Measurements from ENCODE around the gene PCDHGB5. TPM values are rescaled to one million over a fixed set of nuclear protein-coding genes. Genes with fewer than 3 reads are reported as not detected.

Gene PCDHGB5
- total RNA-seq, 1 donor from 2014 or later: 4.0 TPM

GRCh38 chr5:141419074-141419880 lies 21.5 kb downstream of the PCDHGB5 start:
- Mint-ChIP-seq H3K9me3 (ENCODE audit: low read depth) (peaks cover 52% of the 10 kb centered on the region), H3K27me3 (no peaks in the 10 kb centered on the region), H3K27ac (peak overlapping the region; percentile 91), H3K36me3 (ENCODE audit: insufficient read depth) (peaks cover 67% of the 10 kb centered on the region), H3K4me3 (ENCODE audit: low read depth) (no peak overlapping the region), H3K4me1 (ENCODE audit: low read depth) (no peaks in the 10 kb centered on the region)
- DNase-seq (ENCODE audit: low spot score, unreplicated experiment): no peak
- TF ChIP-seq CTCF (IDR thresholded peaks at IDR 0.05; ENCODE audit: unreplicated experiment): no peak

DNA sequence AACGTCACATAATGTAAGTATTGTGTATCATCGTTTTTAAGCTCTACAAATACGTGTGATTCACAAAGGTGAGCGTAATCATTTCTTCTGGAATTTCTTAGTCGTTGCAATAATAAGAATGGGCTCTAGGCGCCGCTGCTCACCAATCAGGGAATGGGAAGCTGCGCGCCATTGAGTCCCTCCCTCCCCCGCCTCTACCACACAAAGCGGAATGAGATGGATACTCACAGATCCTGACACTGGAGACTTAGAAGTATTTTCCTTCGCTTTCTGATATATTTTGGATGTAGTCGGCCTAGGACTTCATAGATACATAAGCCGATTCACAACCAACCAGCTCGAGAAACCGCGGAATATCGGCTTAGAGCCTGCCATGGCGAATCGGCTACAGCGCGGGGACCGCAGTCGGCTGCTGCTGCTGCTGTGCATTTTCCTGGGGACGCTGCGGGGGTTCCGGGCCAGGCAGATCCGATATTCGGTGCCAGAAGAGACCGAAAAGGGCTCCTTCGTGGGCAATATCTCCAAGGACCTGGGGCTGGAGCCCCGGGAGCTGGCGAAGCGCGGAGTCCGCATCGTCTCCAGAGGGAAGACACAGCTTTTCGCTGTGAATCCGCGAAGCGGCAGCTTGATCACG lies 23.2 kb downstream of the PCDHGB5 start, which contains the start of gene PCDHGA11:
TSS of gene PCDHGA11 (plus strand) at position 197 of the 634 bp plus-strand sequence. CDS start at position 374, 177 bp downstream.
- Mint-ChIP-seq H3K27me3 (no peaks in the 10 kb centered on the region), H3K36me3 (ENCODE audit: insufficient read depth) (peaks cover 68% of the 10 kb centered on the region), H3K4me3 (ENCODE audit: low read depth) (peak within 1 kb of the TSS; percentile 41), H3K27ac (peak within 1 kb of the TSS; percentile 93), H3K9me3 (ENCODE audit: low read depth) (peaks cover 53% of the 10 kb centered on the region), H3K4me1 (ENCODE audit: low read depth) (no peaks in the 10 kb centered on the region)
- DNase-seq (ENCODE audit: low spot score, unreplicated experiment): no peak
- no peak for TF ChIP-seq CTCF (IDR thresholded peaks at IDR 0.05; ENCODE audit: unreplicated experiment)

- no peaks in the 10 kb centered on the region for H3K4me1 Mint-ChIP-seq (ENCODE audit: low read depth)
- H3K27ac Mint-ChIP-seq: peak overlapping the region; percentile 52
- no peak for TF ChIP-seq CTCF (IDR thresholded peaks at IDR 0.05; ENCODE audit: unreplicated experiment)
- DNase-seq (ENCODE audit: low spot score, unreplicated experiment): no peak
- H3K27me3 Mint-ChIP-seq: no peaks in the 10 kb centered on the region
- H3K9me3 Mint-ChIP-seq (ENCODE audit: low read depth): peaks cover 53% of the 10 kb centered on the region
- peaks cover 68% of the 10 kb centered on the region for H3K36me3 Mint-ChIP-seq (ENCODE audit: insufficient read depth)
- H3K4me3 Mint-ChIP-seq (ENCODE audit: low read depth): no peak overlapping the region
Observed at GRCh38 chr5:141421489-141421855, 23.7 kb downstream of the PCDHGB5 start.

GRCh38 chr5:141422742-141423291 lies 25.1 kb downstream of the PCDHGB5 start:
- H3K9me3 Mint-ChIP-seq (ENCODE audit: low read depth): peaks cover 59% of the 10 kb centered on the region

More at GRCh38 chr5:141422742-141423291, 25.1 kb downstream of the PCDHGB5 start:
- DNase-seq (ENCODE audit: low spot score, unreplicated experiment): no peak
- no peaks in the 10 kb centered on the region for H3K4me1 Mint-ChIP-seq (ENCODE audit: low read depth)
- no peaks in the 10 kb centered on the region for H3K27me3 Mint-ChIP-seq
- no peak for TF ChIP-seq CTCF (IDR thresholded peaks at IDR 0.05; ENCODE audit: unreplicated experiment)
- H3K27ac Mint-ChIP-seq: no peak overlapping the region
- no peak overlapping the region for H3K4me3 Mint-ChIP-seq (ENCODE audit: low read depth)
- peaks cover 71% of the 10 kb centered on the region for H3K36me3 Mint-ChIP-seq (ENCODE audit: insufficient read depth)

Data from progenitor cell of endocrine pancreas (in vitro differentiated cells).